HPDE6-E6E7 (cell line): ENCODE data around the gene CTSS.
"Not testable (repeated sequence)": the region's sequence is repeated elsewhere in the genome, so short reads cannot be mapped to it uniquely, and the experiment has no call there.

ENCODE experiments used
- DNase-seq: peaks from one replicate; pipeline ENCODE4 v3.0.0; 2011; ENCODE audit warnings: missing footprints; ENCODE audit errors: extremely low spot score

Gene CTSS

GRCh38 chr1:150765296-150765976 lies at the start of gene CTSS:
CTSS (minus strand) TSS chr1:150765778; CDS start chr1:150764763, 1,015 bp downstream.
- no peak for DNase-seq

GRCh38 chr1:150813028-150813707 lies 47.6 kb upstream of the CTSS start:
- DNase-seq, result peak; percentile 65

GRCh38 chr1:150810958-150811659 lies 45.5 kb upstream of the CTSS start:
- no peak for DNase-seq

- peak; percentile 47 for DNase-seq
Observed at GRCh38 chr1:150809651-150810050, 44.1 kb upstream of the CTSS start.

GRCh38 chr1:150808846-150809245 lies 43.3 kb upstream of the CTSS start:
- no peak for DNase-seq

GRCh38 chr1:150808121-150808520 lies 42.5 kb upstream of the CTSS start, which contains the start of gene CTSK:
CTSK (minus strand) TSS chr1:150808260; CDS start chr1:150806805, 1,455 bp downstream.
- DNase-seq, result no peak

GRCh38 chr1:150807249-150808023 lies 41.9 kb upstream of the CTSS start:
- DNase-seq, result no peak

GRCh38 chr1:150805899-150806298 lies 40.3 kb upstream of the CTSS start:
- DNase-seq, result no peak

GRCh38 chr1:150804671-150805070 lies 39.1 kb upstream of the CTSS start:
- DNase-seq, result no peak

- DNase-seq, result no peak
Observed at GRCh38 chr1:150799089-150799488, 33.5 kb upstream of the CTSS start.

GRCh38 chr1:150798525-150798924 lies 32.9 kb upstream of the CTSS start:
- no peak for DNase-seq

GRCh38 chr1:150796374-150796773 lies 30.8 kb upstream of the CTSS start:
- DNase-seq, result no peak

- DNase-seq, result not testable (repeated sequence)
Observed at GRCh38 chr1:150793778-150794177, 28.2 kb upstream of the CTSS start.

GRCh38 chr1:150793221-150793620 lies 27.6 kb upstream of the CTSS start:
- no peak for DNase-seq

- DNase-seq, result no peak
Observed at GRCh38 chr1:150791585-150791984, 26.0 kb upstream of the CTSS start.

- peak; percentile 13 for DNase-seq
Observed at GRCh38 chr1:150789396-150789795, 23.8 kb upstream of the CTSS start.

GRCh38 chr1:150788946-150789345 lies 23.4 kb upstream of the CTSS start:
- no peak for DNase-seq

GRCh38 chr1:150787455-150787854 lies 21.9 kb upstream of the CTSS start:
- no peak for DNase-seq

- no peak for DNase-seq
Observed at GRCh38 chr1:150780510-150780909, 14.9 kb upstream of the CTSS start.

GRCh38 chr1:150778409-150778808 lies 12.8 kb upstream of the CTSS start:
- DNase-seq, result no peak

GRCh38 chr1:150777544-150777943 lies 12.0 kb upstream of the CTSS start:
- no peak for DNase-seq
